Mesenchymal stem cell (in vitro differentiated cells and primary cell): ENCODE results near the gene DMD.

Experiments
- DNase-seq: peaks from one replicate; pipeline ENCODE4 v3.0.0-alpha.2; 2013
- H2AFZ ChIP-seq: one replicate; pipeline ENCODE4 v1.6.1; 2013; ENCODE audit warnings: low read depth, mild to moderate bottlenecking, control low read depth, inconsistent platforms, low read length, moderate library complexity
- H2AK5ac ChIP-seq: 2 replicates; pipeline ENCODE4 v1.6.1; 2013; ENCODE audit warnings: low read length, moderate library complexity, mild to moderate bottlenecking, inconsistent platforms; ENCODE audit not compliant: severe bottlenecking
- H2BK120ac ChIP-seq: one replicate; pipeline ENCODE4 v1.6.1; 2013; ENCODE audit warnings: low read depth, mild to moderate bottlenecking, inconsistent platforms, low read length, moderate library complexity
- H2BK12ac ChIP-seq, 2 experiments: one replicate each; pipeline ENCODE4 v1.6.1; 2013; ENCODE audit warnings: inconsistent platforms in 2 of 2, low read length in 2 of 2, mild to moderate bottlenecking in 2 of 2, moderate library complexity in 2 of 2, control low read depth in 1 of 2
- H2BK15ac ChIP-seq: one replicate; pipeline ENCODE4 v1.6.1; 2013; ENCODE audit warnings: mild to moderate bottlenecking, low read depth, inconsistent platforms; ENCODE audit not compliant: poor library complexity, severe bottlenecking
- H2BK5ac ChIP-seq: 2 replicates; pipeline ENCODE4 v1.6.1; 2013; ENCODE audit warnings: low read depth, mild to moderate bottlenecking, low read length, control low read depth, inconsistent platforms; ENCODE audit not compliant: poor library complexity, severe bottlenecking
- H3K14ac ChIP-seq, 2 experiments: one replicate each; pipeline ENCODE4 v1.6.1; 2013; ENCODE audit warnings: inconsistent platforms in 2 of 2, low read length in 2 of 2, control low read depth in 1 of 2, mild to moderate bottlenecking in 1 of 2, moderate library complexity in 1 of 2
- H3K18ac ChIP-seq, 2 experiments: one replicate each; pipeline ENCODE4 v1.6.1; 2013; ENCODE audit warnings: inconsistent platforms in 2 of 2, low read length in 2 of 2, control low read depth in 1 of 2, low read depth in 1 of 2, mild to moderate bottlenecking in 1 of 2
- H3K23ac ChIP-seq, 2 experiments: one replicate each; pipeline ENCODE4 v1.6.1; 2013; ENCODE audit warnings: inconsistent platforms in 2 of 2, low read length in 2 of 2, mild to moderate bottlenecking in 2 of 2, moderate library complexity in 2 of 2, control low read depth in 1 of 2
- H3K27ac ChIP-seq: 2 replicates; pipeline ENCODE4 v1.5.1; 2013; ENCODE audit warnings: mild to moderate bottlenecking, moderate library complexity, low read length, control low read depth, inconsistent platforms; ENCODE audit not compliant: poor library complexity, severe bottlenecking
- H3K27me3 ChIP-seq, 2 experiments: 2 replicates each; pipeline versions ENCODE4 v1.6.1 to v1.7.0; 2013; ENCODE audit warnings: low read length in 2 of 2, mild to moderate bottlenecking in 2 of 2, moderate library complexity in 2 of 2, control low read depth in 1 of 2, inconsistent platforms in 1 of 2; ENCODE audit not compliant: control insufficient read depth in 1 of 2, insufficient read depth in 1 of 2
- H3K36me3 ChIP-seq, 2 experiments: 2 replicates each; pipeline versions ENCODE4 v1.6.1 to v1.7.0; 2013; ENCODE audit warnings: low read length in 2 of 2, control low read depth in 1 of 2, inconsistent platforms in 1 of 2, low read depth in 1 of 2, mild to moderate bottlenecking in 1 of 2; ENCODE audit not compliant: insufficient read depth in 2 of 2, control insufficient read depth in 1 of 2
- H3K4ac ChIP-seq, 2 experiments: one replicate each; pipeline ENCODE4 v1.6.1; 2013; ENCODE audit warnings: inconsistent platforms in 2 of 2, low read length in 2 of 2, mild to moderate bottlenecking in 2 of 2, moderate library complexity in 2 of 2, control low read depth in 1 of 2, low read depth in 1 of 2
- H3K4me1 ChIP-seq: 2 replicates; pipeline ENCODE4 v1.6.1; 2013; ENCODE audit warnings: low read depth, low read length, control low read depth; ENCODE audit not compliant: control insufficient read depth, insufficient read depth
- H3K4me2 ChIP-seq: 2 replicates; pipeline ENCODE4 v1.6.1; 2013; ENCODE audit warnings: low read length, mild to moderate bottlenecking, inconsistent platforms; ENCODE audit not compliant: poor library complexity, severe bottlenecking
- H3K4me3 ChIP-seq, 2 experiments: 2 replicates each; pipeline versions ENCODE4 v1.5.1 to v1.7.0; 2013; ENCODE audit warnings: low read length in 2 of 2, mild to moderate bottlenecking in 2 of 2, control low read depth in 1 of 2, low read depth in 1 of 2; ENCODE audit not compliant: insufficient read depth in 1 of 2
- H3K79me1 ChIP-seq: replicated peaks from 2 replicates; pipeline ENCODE4 v1.6.1; 2013; ENCODE audit warnings: mild to moderate bottlenecking, control low read depth, low read length, inconsistent platforms; ENCODE audit not compliant: poor library complexity, severe bottlenecking
- H3K9ac ChIP-seq: 2 replicates; pipeline ENCODE4 v1.7.0; 2013; ENCODE audit warnings: mild to moderate bottlenecking, low read length, moderate library complexity
- H3K9me3 ChIP-seq: 2 replicates; pipeline ENCODE4 v1.7.0; 2013; ENCODE audit warnings: mild to moderate bottlenecking, low read length; ENCODE audit not compliant: control insufficient read depth
- H4K8ac ChIP-seq: one replicate; pipeline ENCODE4 v1.6.1; 2013; ENCODE audit warnings: inconsistent platforms, mild to moderate bottlenecking, low read length, moderate library complexity
- H4K91ac ChIP-seq: one replicate; pipeline ENCODE4 v1.6.1; 2013; ENCODE audit warnings: mild to moderate bottlenecking, low read length, inconsistent platforms
- WGBS: methylation state at CpG from one replicate; pipeline ENCODE4 v1.1.7; 2013; ENCODE audit warnings: mixed read lengths; 5-methylcytosine and 5-hydroxymethylcytosine counted together

DMD gene

GRCh38 chrX:32183066-32183465 lies 1028.3 kb downstream of the DMD start:
- Histone ChIP-seq H2AK5ac (no peak overlapping the region), H2BK15ac (no peak overlapping the region), H2BK120ac (no peak overlapping the region), H2BK12ac (no peak overlapping the region), H3K9me3 (no peaks in the 10 kb centered on the region), H2BK5ac (no peak overlapping the region), H3K18ac (no peak overlapping the region), H3K4me2 (no peak overlapping the region), H4K8ac (no peak overlapping the region), H3K23ac (no peak overlapping the region), H3K79me1 (no peaks in the 10 kb centered on the region), H3K9ac (no peak overlapping the region), H2AFZ (no peak overlapping the region), H3K4me3 (no peak overlapping the region), H3K36me3 (no peaks in the 10 kb centered on the region), H3K4me1 (no peaks in the 10 kb centered on the region), H3K27me3 (no peaks in the 10 kb centered on the region), H4K91ac (no peak overlapping the region), H3K27ac (no peak overlapping the region), H3K4ac (no peak overlapping the region), H3K14ac (no peak overlapping the region)
- no peak for DNase-seq

DNA sequence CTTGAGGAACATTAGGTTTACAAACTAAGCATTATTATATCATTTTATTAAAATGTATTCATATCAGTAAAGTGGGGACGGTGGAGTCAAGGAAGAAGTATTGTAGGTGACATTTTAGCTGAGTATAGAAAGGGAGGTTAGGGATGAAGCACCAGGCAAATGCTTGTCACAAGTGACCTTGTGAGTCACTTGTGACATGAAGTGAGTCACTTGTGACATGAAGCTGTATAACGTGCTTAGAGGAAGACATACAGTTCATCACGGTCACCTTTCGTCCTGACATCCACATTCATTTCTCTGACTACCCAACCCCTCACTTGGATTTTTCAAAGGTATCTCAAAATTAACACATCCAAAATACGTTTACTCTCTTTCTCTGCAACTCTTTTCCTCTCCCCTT lies 1034.8 kb downstream of the DMD start:
- H2AK5ac ChIP-seq, result no peak overlapping the region
- H3K23ac ChIP-seq, result no peak overlapping the region
- H3K9ac ChIP-seq, result no peak overlapping the region
- no peak for DNase-seq
- no peak overlapping the region for H3K27ac ChIP-seq
- H4K8ac ChIP-seq, result no peak overlapping the region
- H3K14ac ChIP-seq, result no peak overlapping the region
- no peak overlapping the region for H2BK12ac ChIP-seq
- no peaks in the 10 kb centered on the region for H3K79me1 ChIP-seq
- no peaks in the 10 kb centered on the region for H3K4me1 ChIP-seq
- H3K36me3 ChIP-seq, result no peaks in the 10 kb centered on the region
- 71% methylated on average over 5 of the region's 5 CpGs for WGBS
- no peak overlapping the region for H2BK15ac ChIP-seq
- H2AFZ ChIP-seq, result no peak overlapping the region
- no peaks in the 10 kb centered on the region for H3K27me3 ChIP-seq
- H3K9me3 ChIP-seq, result peaks cover 7% of the 10 kb centered on the region
- no peak overlapping the region for H4K91ac ChIP-seq
- no peak overlapping the region for H3K4ac ChIP-seq
- H3K4me2 ChIP-seq, result no peak overlapping the region
- H3K18ac ChIP-seq, result no peak overlapping the region
- H2BK5ac ChIP-seq, result no peak overlapping the region
- no peak overlapping the region for H3K4me3 ChIP-seq
- H2BK120ac ChIP-seq, result no peak overlapping the region

GRCh38 chrX:32170481-32170880 lies 1040.9 kb downstream of the DMD start:
- no peak overlapping the region for H3K4me2 ChIP-seq
- no peaks in the 10 kb centered on the region for H3K4me1 ChIP-seq
- no peak overlapping the region for H3K4ac ChIP-seq
- no peak overlapping the region for H3K18ac ChIP-seq
- H3K4me3 ChIP-seq, result no peak overlapping the region
- no peaks in the 10 kb centered on the region for H3K27me3 ChIP-seq
- no peak overlapping the region for H3K14ac ChIP-seq
- H3K9ac ChIP-seq, result no peak overlapping the region
- no peak overlapping the region for H3K27ac ChIP-seq
- no peak overlapping the region for H2BK15ac ChIP-seq
- no peak overlapping the region for H2BK12ac ChIP-seq
- no peak overlapping the region for H3K23ac ChIP-seq
- H3K9me3 ChIP-seq, result no peaks in the 10 kb centered on the region
- no peak overlapping the region for H2AK5ac ChIP-seq
- WGBS, result 46% methylated on average over 2 of the region's 3 CpGs
- H4K8ac ChIP-seq, result no peak overlapping the region
- no peak for DNase-seq
- no peak overlapping the region for H2BK120ac ChIP-seq
- H3K79me1 ChIP-seq, result no peaks in the 10 kb centered on the region
- no peaks in the 10 kb centered on the region for H3K36me3 ChIP-seq
- no peak overlapping the region for H4K91ac ChIP-seq
- no peak overlapping the region for H2BK5ac ChIP-seq
- H2AFZ ChIP-seq, result no peak overlapping the region

- H3K14ac ChIP-seq, result no peak overlapping the region
- no peaks in the 10 kb centered on the region for H3K79me1 ChIP-seq
- no peaks in the 10 kb centered on the region for H3K4me1 ChIP-seq
- H2BK12ac ChIP-seq, result no peak overlapping the region
- H3K27me3 ChIP-seq, result no peaks in the 10 kb centered on the region
- no peak overlapping the region for H3K4ac ChIP-seq
- no peak overlapping the region for H3K4me3 ChIP-seq
- no peak overlapping the region for H3K23ac ChIP-seq
- no peak overlapping the region for H3K9ac ChIP-seq
- no peaks in the 10 kb centered on the region for H3K9me3 ChIP-seq
- H3K36me3 ChIP-seq, result no peaks in the 10 kb centered on the region
- no peak overlapping the region for H2BK5ac ChIP-seq
- no peak for DNase-seq
- WGBS, result 35% methylated on average over 5 of the region's 5 CpGs
- no peak overlapping the region for H2AFZ ChIP-seq
- H2BK120ac ChIP-seq, result no peak overlapping the region
- no peak overlapping the region for H2AK5ac ChIP-seq
- H3K4me2 ChIP-seq, result no peak overlapping the region
- H3K18ac ChIP-seq, result no peak overlapping the region
- no peak overlapping the region for H4K91ac ChIP-seq
- no peak overlapping the region for H3K27ac ChIP-seq
- no peak overlapping the region for H4K8ac ChIP-seq
- H2BK15ac ChIP-seq, result no peak overlapping the region
Measured at GRCh38 chrX:32155044-32155638, 1056.2 kb downstream of the DMD start.
